ENCODE data around the gene LAMP5.

Gene LAMP5, protein sequence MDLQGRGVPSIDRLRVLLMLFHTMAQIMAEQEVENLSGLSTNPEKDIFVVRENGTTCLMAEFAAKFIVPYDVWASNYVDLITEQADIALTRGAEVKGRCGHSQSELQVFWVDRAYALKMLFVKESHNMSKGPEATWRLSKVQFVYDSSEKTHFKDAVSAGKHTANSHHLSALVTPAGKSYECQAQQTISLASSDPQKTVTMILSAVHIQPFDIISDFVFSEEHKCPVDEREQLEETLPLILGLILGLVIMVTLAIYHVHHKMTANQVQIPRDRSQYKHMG

DNA sequence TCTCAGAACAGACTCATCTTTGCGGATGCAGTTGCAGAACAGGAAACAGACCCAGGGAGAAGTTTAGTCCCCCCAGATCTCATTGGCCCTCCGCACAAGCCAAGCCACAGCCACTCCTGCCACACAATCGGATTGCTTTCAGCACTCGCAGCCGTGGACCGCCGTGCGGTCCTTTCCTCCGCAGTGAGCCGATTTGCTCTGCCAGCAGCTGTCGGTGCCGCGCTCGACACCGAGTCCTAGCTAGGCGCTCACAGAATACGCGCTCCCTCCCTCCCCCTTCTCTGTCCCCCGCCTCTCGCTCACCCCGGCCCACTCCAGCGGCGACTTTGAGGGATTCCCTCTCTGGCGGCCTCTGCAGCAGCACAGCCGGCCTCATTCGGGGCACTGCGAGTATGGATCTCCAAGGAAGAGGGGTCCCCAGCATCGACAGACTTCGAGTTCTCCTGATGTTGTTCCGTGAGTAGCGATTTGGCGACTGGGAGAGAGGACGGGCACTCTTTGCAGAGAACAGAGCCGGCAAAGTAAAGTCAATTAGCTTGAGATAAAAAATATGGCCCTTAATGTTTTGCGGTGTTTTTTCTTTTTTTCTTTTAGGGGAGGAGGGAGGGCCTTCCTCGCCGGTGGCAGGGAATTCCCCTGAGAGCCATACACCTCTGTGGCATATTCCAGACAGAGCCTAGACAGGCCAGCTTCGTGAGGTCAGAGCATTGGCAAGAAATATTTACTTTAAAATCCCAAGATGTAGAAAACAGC is at the start of gene LAMP5:
Gene LAMP5 (plus strand): TSS at position 130 of the 753 bp plus-strand sequence. CDS start 263 bp downstream, at position 393.
- peaks cover 46% of the 10 kb centered on the region for H3K4me1 ChIP-seq (ENCODE audit: control insufficient read depth, insufficient read depth, low read length)
- peak within 1 kb of the TSS; percentile 72 for H3K4me3 ChIP-seq (ENCODE audit: low read depth, low read length)
- H3K9ac ChIP-seq (ENCODE audit: low read length): no peak within 1 kb of the TSS
- no peaks in the 10 kb centered on the region for H3K36me3 ChIP-seq (ENCODE audit: control insufficient read depth, insufficient read depth, low read length)
- H3K27me3 ChIP-seq (ENCODE audit: control insufficient read depth, insufficient read depth, low read length): peaks cover 100% of the 10 kb centered on the region
- H3K9me3 ChIP-seq (ENCODE audit: control insufficient read depth, insufficient read depth, low read depth, low read length): no peaks in the 10 kb centered on the region
- no peak within 1 kb of the TSS for H3K27ac ChIP-seq (ENCODE audit: low read depth, low read length)

DNA sequence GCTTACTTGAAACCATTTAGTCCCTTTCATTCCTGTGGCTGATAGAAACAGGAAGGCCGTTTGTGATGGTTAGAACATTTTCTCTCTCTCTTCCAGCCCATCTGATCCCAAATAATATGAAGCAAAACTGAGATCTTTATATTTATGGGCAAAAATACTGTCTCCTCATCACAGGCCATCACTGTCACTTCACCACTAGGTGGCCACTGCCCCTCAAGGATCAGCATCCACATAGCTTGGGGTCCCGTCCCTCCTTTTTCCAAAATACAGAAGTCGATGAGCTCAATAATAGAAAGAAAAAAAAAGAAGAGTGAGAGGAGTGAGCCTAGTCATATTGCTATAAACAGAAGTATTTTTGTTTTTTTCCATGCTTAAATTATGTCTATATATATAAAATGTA is 46.4 kb upstream of the LAMP5 start:
- no peaks in the 10 kb centered on the region for H3K36me3 ChIP-seq (ENCODE audit: control insufficient read depth, insufficient read depth, low read length)
- H3K9ac ChIP-seq (ENCODE audit: low read length): no peak overlapping the region
- H3K4me1 ChIP-seq (ENCODE audit: control insufficient read depth, insufficient read depth, low read length): no peaks in the 10 kb centered on the region
- no peaks in the 10 kb centered on the region for H3K9me3 ChIP-seq (ENCODE audit: control insufficient read depth, insufficient read depth, low read depth, low read length)
- H3K27ac ChIP-seq (ENCODE audit: low read depth, low read length): no peak overlapping the region
- no peak overlapping the region for H3K4me3 ChIP-seq (ENCODE audit: low read depth, low read length)
- H3K27me3 ChIP-seq (ENCODE audit: control insufficient read depth, insufficient read depth, low read length): no peaks in the 10 kb centered on the region

DNA sequence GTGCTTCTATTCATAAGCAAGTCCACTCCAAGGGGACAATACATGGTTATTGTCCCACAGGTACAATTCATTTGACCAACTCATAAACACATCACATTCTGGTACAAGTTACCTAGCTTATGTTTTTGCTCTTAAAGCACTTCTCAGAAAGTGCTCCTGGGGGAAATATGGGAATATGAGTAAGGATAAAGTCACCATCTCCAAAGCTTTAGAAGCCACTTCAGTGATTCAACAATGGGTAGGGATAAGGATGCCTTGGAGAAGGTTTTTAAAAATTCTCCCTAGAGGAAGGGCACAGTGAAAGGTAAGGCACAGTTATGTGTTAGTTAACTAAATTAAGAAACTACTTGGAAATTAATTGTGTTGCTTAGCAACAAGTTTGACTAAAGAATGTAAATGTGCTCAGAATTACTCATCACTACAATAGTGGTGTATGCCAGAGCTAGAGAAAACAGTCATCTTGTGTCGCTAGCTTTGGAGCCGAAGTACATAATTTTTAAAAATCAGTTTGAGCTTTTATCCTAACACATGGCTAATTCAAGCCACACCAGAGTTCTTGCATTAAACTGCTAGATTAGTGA is 39.5 kb upstream of the LAMP5 start:
- Histone ChIP-seq H3K27ac (ENCODE audit: low read depth, low read length) (no peak overlapping the region), H3K27me3 (ENCODE audit: control insufficient read depth, insufficient read depth, low read length) (no peaks in the 10 kb centered on the region), H3K36me3 (ENCODE audit: control insufficient read depth, insufficient read depth, low read length) (no peaks in the 10 kb centered on the region), H3K4me1 (ENCODE audit: control insufficient read depth, insufficient read depth, low read length) (no peaks in the 10 kb centered on the region), H3K9me3 (ENCODE audit: control insufficient read depth, insufficient read depth, low read depth, low read length) (no peaks in the 10 kb centered on the region), H3K4me3 (ENCODE audit: low read depth, low read length) (no peak overlapping the region), H3K9ac (ENCODE audit: low read length) (no peak overlapping the region)

DNA sequence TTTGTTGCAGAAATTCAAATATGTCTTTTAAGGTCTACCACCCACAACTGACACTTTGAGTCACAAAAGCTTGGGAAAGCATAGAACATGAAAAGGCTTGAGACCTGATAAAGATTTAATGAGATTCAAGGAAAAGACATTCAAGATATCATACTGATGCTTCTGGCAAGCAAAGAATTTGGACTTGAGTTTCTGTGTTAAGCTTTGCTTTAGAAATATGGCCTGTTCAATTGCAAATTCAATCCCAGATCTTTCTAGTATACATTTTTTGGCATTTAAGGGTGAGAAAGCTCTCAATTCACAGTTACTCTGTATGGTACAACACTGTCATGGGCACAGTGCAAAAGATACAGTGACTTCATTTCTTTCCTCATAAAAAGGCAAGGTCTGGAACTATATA is 38.9 kb upstream of the LAMP5 start:
- Histone ChIP-seq H3K9ac (ENCODE audit: low read length) (no peak overlapping the region), H3K36me3 (ENCODE audit: control insufficient read depth, insufficient read depth, low read length) (no peaks in the 10 kb centered on the region), H3K9me3 (ENCODE audit: control insufficient read depth, insufficient read depth, low read depth, low read length) (no peaks in the 10 kb centered on the region), H3K4me3 (ENCODE audit: low read depth, low read length) (no peak overlapping the region), H3K27me3 (ENCODE audit: control insufficient read depth, insufficient read depth, low read length) (no peaks in the 10 kb centered on the region), H3K4me1 (ENCODE audit: control insufficient read depth, insufficient read depth, low read length) (no peaks in the 10 kb centered on the region), H3K27ac (ENCODE audit: low read depth, low read length) (no peak overlapping the region)

DNA sequence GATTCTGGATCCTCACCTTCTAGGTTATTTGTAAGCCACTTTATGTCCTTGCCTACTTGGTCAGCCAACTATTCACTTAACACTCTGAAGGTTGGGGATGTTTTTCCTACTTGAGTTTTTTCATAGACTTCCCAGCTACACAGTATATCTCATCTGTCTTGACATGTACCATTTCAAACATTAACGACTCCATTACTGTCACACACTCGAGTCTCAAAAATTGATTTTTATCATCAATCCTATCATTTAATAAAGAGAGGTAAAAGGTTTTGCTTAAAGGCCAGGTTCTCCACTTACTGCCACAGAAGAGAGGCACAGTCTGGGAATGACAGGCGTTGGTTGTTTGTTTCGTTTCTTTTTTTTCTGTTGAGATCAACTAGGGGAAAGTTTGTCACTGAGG is 38.2 kb upstream of the LAMP5 start:
- H3K27ac ChIP-seq (ENCODE audit: low read depth, low read length): no peak overlapping the region
- no peaks in the 10 kb centered on the region for H3K9me3 ChIP-seq (ENCODE audit: control insufficient read depth, insufficient read depth, low read depth, low read length)
- H3K4me1 ChIP-seq (ENCODE audit: control insufficient read depth, insufficient read depth, low read length): no peaks in the 10 kb centered on the region
- no peak overlapping the region for H3K9ac ChIP-seq (ENCODE audit: low read length)
- no peak overlapping the region for H3K4me3 ChIP-seq (ENCODE audit: low read depth, low read length)
- H3K36me3 ChIP-seq (ENCODE audit: control insufficient read depth, insufficient read depth, low read length): no peaks in the 10 kb centered on the region
- no peaks in the 10 kb centered on the region for H3K27me3 ChIP-seq (ENCODE audit: control insufficient read depth, insufficient read depth, low read length)

DNA sequence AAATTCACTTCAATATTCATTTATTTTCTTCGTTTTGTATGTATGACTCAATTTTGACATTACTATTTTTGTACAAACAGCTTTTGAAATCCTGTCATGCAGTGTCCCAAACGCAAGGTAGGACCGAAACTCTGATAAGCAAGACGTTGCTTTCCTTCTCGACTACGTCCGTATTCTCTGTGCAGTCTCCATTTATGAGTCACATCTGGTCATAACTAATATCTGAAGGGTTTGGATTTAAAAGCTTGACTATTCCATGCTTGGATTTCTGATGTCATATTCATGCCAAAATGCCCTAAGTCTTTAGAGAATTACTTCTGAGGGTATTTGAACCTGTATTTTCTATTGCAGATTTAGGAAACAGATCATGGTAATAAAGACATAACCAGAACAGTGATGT is 37.8 kb upstream of the LAMP5 start:
- Histone ChIP-seq H3K36me3 (ENCODE audit: control insufficient read depth, insufficient read depth, low read length) (no peaks in the 10 kb centered on the region), H3K9me3 (ENCODE audit: control insufficient read depth, insufficient read depth, low read depth, low read length) (no peaks in the 10 kb centered on the region), H3K4me1 (ENCODE audit: control insufficient read depth, insufficient read depth, low read length) (no peaks in the 10 kb centered on the region), H3K27ac (ENCODE audit: low read depth, low read length) (no peak overlapping the region), H3K4me3 (ENCODE audit: low read depth, low read length) (no peak overlapping the region), H3K27me3 (ENCODE audit: control insufficient read depth, insufficient read depth, low read length) (no peaks in the 10 kb centered on the region), H3K9ac (ENCODE audit: low read length) (no peak overlapping the region)

DNA sequence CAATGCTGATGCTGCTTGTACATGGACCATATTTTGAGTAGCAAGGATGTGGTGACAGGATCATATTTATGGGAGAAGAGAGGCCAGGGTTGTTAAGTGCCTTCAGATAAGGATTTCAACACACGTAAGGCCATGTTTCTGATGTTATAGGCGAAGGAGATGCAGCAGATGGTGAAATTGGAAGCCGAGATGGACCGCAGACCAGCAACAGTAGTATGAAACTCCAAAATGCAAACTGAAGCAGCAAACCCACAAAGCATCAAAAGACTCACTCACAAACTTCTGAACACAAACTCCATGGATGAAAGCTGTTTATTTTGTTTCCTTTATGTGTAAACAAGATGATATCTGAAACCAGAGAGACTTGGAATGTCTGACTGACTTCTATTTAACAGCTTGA is 35.6 kb upstream of the LAMP5 start:
- Histone ChIP-seq H3K9me3 (ENCODE audit: control insufficient read depth, insufficient read depth, low read depth, low read length) (no peaks in the 10 kb centered on the region), H3K36me3 (ENCODE audit: control insufficient read depth, insufficient read depth, low read length) (no peaks in the 10 kb centered on the region), H3K9ac (ENCODE audit: low read length) (no peak overlapping the region), H3K4me3 (ENCODE audit: low read depth, low read length) (no peak overlapping the region), H3K4me1 (ENCODE audit: control insufficient read depth, insufficient read depth, low read length) (no peaks in the 10 kb centered on the region), H3K27ac (ENCODE audit: low read depth, low read length) (no peak overlapping the region), H3K27me3 (ENCODE audit: control insufficient read depth, insufficient read depth, low read length) (no peaks in the 10 kb centered on the region)

DNA sequence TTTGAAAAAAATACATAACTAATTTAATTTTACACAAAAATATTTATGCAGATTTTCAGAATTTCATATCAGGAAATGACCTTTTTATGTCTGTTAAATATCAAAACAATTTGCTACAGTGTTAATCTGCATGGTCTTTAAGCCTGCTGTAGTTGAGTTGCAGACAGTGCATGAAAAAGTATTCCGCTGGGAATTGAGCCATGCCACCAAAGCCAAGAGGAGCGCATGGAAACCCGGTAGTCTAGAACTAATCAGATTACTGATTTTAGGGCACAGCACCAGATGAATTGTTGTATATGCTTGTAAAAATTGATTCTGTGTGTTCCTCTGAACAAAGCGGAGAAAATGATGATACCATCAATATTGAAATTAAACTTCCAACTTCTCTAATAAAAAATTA is 34.3 kb upstream of the LAMP5 start:
- Histone ChIP-seq H3K27ac (ENCODE audit: low read depth, low read length) (no peak overlapping the region), H3K4me1 (ENCODE audit: control insufficient read depth, insufficient read depth, low read length) (no peaks in the 10 kb centered on the region), H3K9me3 (ENCODE audit: control insufficient read depth, insufficient read depth, low read depth, low read length) (no peaks in the 10 kb centered on the region), H3K9ac (ENCODE audit: low read length) (no peak overlapping the region), H3K4me3 (ENCODE audit: low read depth, low read length) (no peak overlapping the region), H3K36me3 (ENCODE audit: control insufficient read depth, insufficient read depth, low read length) (no peaks in the 10 kb centered on the region), H3K27me3 (ENCODE audit: control insufficient read depth, insufficient read depth, low read length) (no peaks in the 10 kb centered on the region)

DNA sequence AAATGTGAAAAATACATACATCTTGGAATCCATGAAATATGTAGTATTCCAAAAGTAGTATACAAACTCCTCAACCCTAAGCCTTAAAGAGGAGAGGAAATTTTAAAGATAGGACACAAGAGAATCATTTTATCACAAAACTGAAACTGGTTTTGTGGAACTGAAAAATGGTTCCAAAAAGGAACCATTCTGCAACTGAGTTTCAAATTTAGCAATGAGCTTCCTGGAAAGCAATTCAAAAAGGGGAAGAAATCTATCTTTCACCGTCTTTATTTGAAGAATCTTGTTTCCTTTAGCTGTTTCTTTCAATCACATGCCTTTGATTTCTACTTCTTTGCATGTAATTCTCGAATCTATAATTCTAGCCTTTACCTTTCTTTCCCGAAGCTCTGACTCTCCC is 32.2 kb upstream of the LAMP5 start:
- H3K4me3 ChIP-seq (ENCODE audit: low read depth, low read length): no peak overlapping the region
- no peaks in the 10 kb centered on the region for H3K36me3 ChIP-seq (ENCODE audit: control insufficient read depth, insufficient read depth, low read length)
- no peaks in the 10 kb centered on the region for H3K9me3 ChIP-seq (ENCODE audit: control insufficient read depth, insufficient read depth, low read depth, low read length)
- H3K27ac ChIP-seq (ENCODE audit: low read depth, low read length): no peak overlapping the region
- H3K4me1 ChIP-seq (ENCODE audit: control insufficient read depth, insufficient read depth, low read length): no peaks in the 10 kb centered on the region
- H3K9ac ChIP-seq (ENCODE audit: low read length): no peak overlapping the region
- H3K27me3 ChIP-seq (ENCODE audit: control insufficient read depth, insufficient read depth, low read length): no peaks in the 10 kb centered on the region

DNA sequence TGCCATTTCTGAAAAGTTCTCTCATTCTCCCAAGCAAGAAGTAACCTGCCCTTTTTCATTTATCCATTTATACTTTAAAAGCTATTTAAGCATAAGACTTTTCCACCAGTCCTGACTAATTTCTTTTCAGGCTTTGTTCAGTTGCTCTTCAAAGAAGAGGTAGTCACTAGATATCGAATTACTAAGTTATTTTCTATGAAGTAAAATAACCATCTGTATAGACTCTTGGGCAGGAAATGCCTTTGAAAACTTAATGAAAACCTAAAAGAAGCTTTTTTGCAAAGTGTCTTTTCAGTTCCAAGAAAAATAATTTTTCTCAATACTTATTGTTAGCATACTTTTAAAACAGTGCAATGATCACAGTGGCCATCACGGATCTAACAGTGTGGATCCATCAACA is 31.3 kb upstream of the LAMP5 start:
- Histone ChIP-seq H3K9me3 (ENCODE audit: control insufficient read depth, insufficient read depth, low read depth, low read length) (no peaks in the 10 kb centered on the region), H3K4me1 (ENCODE audit: control insufficient read depth, insufficient read depth, low read length) (no peaks in the 10 kb centered on the region), H3K36me3 (ENCODE audit: control insufficient read depth, insufficient read depth, low read length) (no peaks in the 10 kb centered on the region), H3K4me3 (ENCODE audit: low read depth, low read length) (no peak overlapping the region), H3K27me3 (ENCODE audit: control insufficient read depth, insufficient read depth, low read length) (no peaks in the 10 kb centered on the region), H3K9ac (ENCODE audit: low read length) (no peak overlapping the region), H3K27ac (ENCODE audit: low read depth, low read length) (no peak overlapping the region)

DNA sequence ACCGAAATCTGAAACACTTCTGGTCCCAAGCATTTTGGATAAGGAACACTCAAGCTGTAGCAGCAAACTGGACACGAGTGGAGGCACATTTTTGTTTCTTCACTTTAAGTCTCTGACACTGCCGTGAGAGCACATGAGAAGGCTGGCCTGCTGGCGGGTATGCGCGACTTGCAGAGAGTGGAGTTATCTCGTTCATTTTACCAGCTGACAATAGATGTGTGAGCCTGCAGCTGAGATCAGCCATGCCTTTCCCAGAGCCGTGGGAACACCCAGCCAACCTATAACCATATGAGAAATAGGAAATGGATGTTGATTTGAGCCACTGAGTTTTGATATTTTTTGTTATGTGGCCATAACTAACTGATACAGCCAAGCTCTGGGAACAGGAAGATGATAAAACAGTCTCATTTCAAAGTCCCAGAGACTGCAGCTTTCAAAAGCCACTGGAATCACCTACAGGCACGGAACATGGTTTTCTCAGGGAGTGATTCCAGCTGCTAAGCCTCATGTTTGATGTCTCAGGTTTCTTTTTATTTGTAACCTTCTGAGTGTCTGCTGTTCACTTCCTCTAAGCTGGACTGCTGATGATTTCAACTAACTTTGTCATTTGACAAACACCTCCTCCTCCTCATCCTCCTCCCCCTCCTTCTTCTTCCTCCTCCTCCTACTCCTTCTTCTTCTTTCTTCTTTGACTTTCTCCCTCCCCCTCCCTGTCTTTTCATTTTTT is 28.6 kb upstream of the LAMP5 start:
- H3K27me3 ChIP-seq (ENCODE audit: control insufficient read depth, insufficient read depth, low read length): no peaks in the 10 kb centered on the region
- H3K36me3 ChIP-seq (ENCODE audit: control insufficient read depth, insufficient read depth, low read length): no peaks in the 10 kb centered on the region
- H3K4me1 ChIP-seq (ENCODE audit: control insufficient read depth, insufficient read depth, low read length): no peaks in the 10 kb centered on the region
- H3K27ac ChIP-seq (ENCODE audit: low read depth, low read length): no peak overlapping the region
- H3K4me3 ChIP-seq (ENCODE audit: low read depth, low read length): no peak overlapping the region
- no peaks in the 10 kb centered on the region for H3K9me3 ChIP-seq (ENCODE audit: control insufficient read depth, insufficient read depth, low read depth, low read length)
- no peak overlapping the region for H3K9ac ChIP-seq (ENCODE audit: low read length)

All from HUES6 (cell line).